Loucy (cell line): ENCODE data around the gene RC3H1.

Source experiments
- H2AFZ ChIP-seq: fragments of 200-600 bp; sonication (generic); 2 replicates; pipeline ENCODE4 v1.6.0; 2016; ENCODE audit warnings: antibody characterized with exemption, mild to moderate bottlenecking, low read length, moderate library complexity
- H3F3A ChIP-seq: fragments of 200-600 bp; 2 replicates; pipeline ENCODE4 v1.6.0; 2016; ENCODE audit warnings: antibody characterized with exemption, low read depth, mild to moderate bottlenecking
- H3K27me3 ChIP-seq: fragments of 200-600 bp; sonication (generic); 2 replicates; pipeline ENCODE4 v1.6.1; 2014; ENCODE audit warnings: low read length, mild to moderate bottlenecking; ENCODE audit not compliant: insufficient read depth, poor library complexity, severe bottlenecking
- H3K36me3 ChIP-seq: fragments of 200-600 bp; sonication (generic); 2 replicates; pipeline ENCODE4 v1.6.1; 2016; ENCODE audit warnings: low read length; ENCODE audit not compliant: insufficient read depth
- H3K4me1 ChIP-seq: fragments of 200-600 bp; sonication (generic); 2 replicates; pipeline ENCODE4 v1.5.1; 2014; ENCODE audit warnings: low read length, mild to moderate bottlenecking; ENCODE audit not compliant: insufficient read depth, poor library complexity, severe bottlenecking
- H3K4me2 ChIP-seq: fragments of 200-600 bp; sonication (generic); 2 replicates; pipeline ENCODE4 v1.6.0; 2014; ENCODE audit warnings: antibody characterized with exemption, low read length, low read depth, mild to moderate bottlenecking; ENCODE audit not compliant: poor library complexity, severe bottlenecking
- H3K4me3 ChIP-seq: fragments of 200-600 bp; sonication (generic); 2 replicates; pipeline ENCODE4 v1.5.1; 2014; ENCODE audit warnings: low read length, mild to moderate bottlenecking, mixed read lengths; ENCODE audit not compliant: poor library complexity, severe bottlenecking
- H3K79me2 ChIP-seq: fragments of 200-600 bp; sonication (generic); 2 replicates; pipeline ENCODE4 v1.6.1; 2014; ENCODE audit warnings: low read length; ENCODE audit not compliant: insufficient read depth
- H3K9ac ChIP-seq: fragments of 200-600 bp; sonication (generic); 2 replicates; pipeline ENCODE4 v1.6.0; 2014; ENCODE audit warnings: mild to moderate bottlenecking, low read depth, low read length, moderate library complexity; ENCODE audit not compliant: poor library complexity, severe bottlenecking
- H3K9me2 ChIP-seq: fragments of 200-600 bp; sonication (generic); replicated peaks from 2 replicates; pipeline ENCODE4 v1.6.1; 2016; ENCODE audit warnings: low read depth, low read length, mixed read lengths
- H3K9me3 ChIP-seq: fragments of 200-600 bp; sonication (generic); 2 replicates; pipeline ENCODE4 v1.6.1; 2014; ENCODE audit warnings: mild to moderate bottlenecking, antibody characterized with exemption, low read length, low read depth; ENCODE audit not compliant: insufficient read depth
- H4K20me1 ChIP-seq: fragments of 200-600 bp; sonication (generic); 2 replicates; pipeline ENCODE4 v1.6.0; 2014; ENCODE audit warnings: antibody characterized with exemption, low read length, mild to moderate bottlenecking; ENCODE audit not compliant: insufficient read depth, poor library complexity, severe bottlenecking
- EZH2phosphoT487 ChIP-seq: fragments of 200-600 bp; IDR thresholded peaks from 2 replicates; pipeline ENCODE4 v1.6.1; 2018; ENCODE audit warnings: antibody characterized with exemption, mild to moderate bottlenecking, moderate library complexity, borderline replicate concordance
- TF ChIP-seq, protein P1 (sequence below): fragments of 200-600 bp; sonication (generic); conservative IDR thresholded peaks from 2 replicates; pipeline ENCODE4 v1.5.1; 2014; ENCODE audit warnings: mild to moderate bottlenecking, antibody characterized with exemption, low read length

Gene RC3H1

GRCh38 chr1:173917149-173917548 is 105.0 kb downstream of the RC3H1 start, which contains the start of gene SERPINC1:
SERPINC1 (minus strand) TSS chr1:173917327; CDS start chr1:173917259, 68 bp downstream.
- Histone ChIP-seq H3K9ac (no peak within 1 kb of the TSS), H4K20me1 (no peaks in the 10 kb centered on the region), H3K36me3 (no peaks in the 10 kb centered on the region), H3K4me3 (no peak within 1 kb of the TSS), H3F3A (no peaks in the 10 kb centered on the region), H3K79me2 (no peaks in the 10 kb centered on the region), H3K9me3 (no peaks in the 10 kb centered on the region), H2AFZ (no peak within 1 kb of the TSS), H3K9me2 (no peaks in the 10 kb centered on the region), H3K4me1 (no peaks in the 10 kb centered on the region), H3K27me3 (no peaks in the 10 kb centered on the region), H3K4me2 (no peak within 1 kb of the TSS)
- no peak for TF ChIP-seq EZH2phosphoT487

GRCh38 chr1:173916667-173917066 is 105.5 kb downstream of the RC3H1 start:
- Histone ChIP-seq H3K9me2 (no peaks in the 10 kb centered on the region), H2AFZ (no peak overlapping the region)

GRCh38 chr1:173915596-173915995 is 106.6 kb downstream of the RC3H1 start:
- no peaks in the 10 kb centered on the region for H3K27me3 ChIP-seq
- TF ChIP-seq EZH2phosphoT487: no peak
- TF ChIP-seq, protein P1, sequence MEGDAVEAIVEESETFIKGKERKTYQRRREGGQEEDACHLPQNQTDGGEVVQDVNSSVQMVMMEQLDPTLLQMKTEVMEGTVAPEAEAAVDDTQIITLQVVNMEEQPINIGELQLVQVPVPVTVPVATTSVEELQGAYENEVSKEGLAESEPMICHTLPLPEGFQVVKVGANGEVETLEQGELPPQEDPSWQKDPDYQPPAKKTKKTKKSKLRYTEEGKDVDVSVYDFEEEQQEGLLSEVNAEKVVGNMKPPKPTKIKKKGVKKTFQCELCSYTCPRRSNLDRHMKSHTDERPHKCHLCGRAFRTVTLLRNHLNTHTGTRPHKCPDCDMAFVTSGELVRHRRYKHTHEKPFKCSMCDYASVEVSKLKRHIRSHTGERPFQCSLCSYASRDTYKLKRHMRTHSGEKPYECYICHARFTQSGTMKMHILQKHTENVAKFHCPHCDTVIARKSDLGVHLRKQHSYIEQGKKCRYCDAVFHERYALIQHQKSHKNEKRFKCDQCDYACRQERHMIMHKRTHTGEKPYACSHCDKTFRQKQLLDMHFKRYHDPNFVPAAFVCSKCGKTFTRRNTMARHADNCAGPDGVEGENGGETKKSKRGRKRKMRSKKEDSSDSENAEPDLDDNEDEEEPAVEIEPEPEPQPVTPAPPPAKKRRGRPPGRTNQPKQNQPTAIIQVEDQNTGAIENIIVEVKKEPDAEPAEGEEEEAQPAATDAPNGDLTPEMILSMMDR: no peak

More at GRCh38 chr1:173916667-173917066, 105.5 kb downstream of the RC3H1 start:
- Histone ChIP-seq H3F3A (no peaks in the 10 kb centered on the region), H3K9ac (no peak overlapping the region), H3K4me1 (no peaks in the 10 kb centered on the region), H3K9me3 (no peaks in the 10 kb centered on the region), H3K36me3 (no peaks in the 10 kb centered on the region), H3K27me3 (no peaks in the 10 kb centered on the region), H4K20me1 (no peaks in the 10 kb centered on the region), H3K4me3 (no peak overlapping the region), H3K4me2 (no peak overlapping the region), H3K79me2 (no peaks in the 10 kb centered on the region)
- TF ChIP-seq, protein P1: no peak
- TF ChIP-seq EZH2phosphoT487: no peak

GRCh38 chr1:173914366-173914871 is 107.7 kb downstream of the RC3H1 start:
- Histone ChIP-seq H3F3A (no peaks in the 10 kb centered on the region), H3K36me3 (no peaks in the 10 kb centered on the region), H3K27me3 (no peaks in the 10 kb centered on the region), H4K20me1 (no peaks in the 10 kb centered on the region), H2AFZ (no peak overlapping the region), H3K4me3 (no peak overlapping the region), H3K79me2 (no peaks in the 10 kb centered on the region), H3K9me2 (no peaks in the 10 kb centered on the region), H3K9me3 (no peaks in the 10 kb centered on the region), H3K4me1 (no peaks in the 10 kb centered on the region), H3K4me2 (no peak overlapping the region), H3K9ac (no peak overlapping the region)
- TF ChIP-seq EZH2phosphoT487: no peak
- TF ChIP-seq, protein P1: peak; percentile 89

More at GRCh38 chr1:173915596-173915995, 106.6 kb downstream of the RC3H1 start:
- Histone ChIP-seq H3K36me3 (no peaks in the 10 kb centered on the region), H3F3A (no peaks in the 10 kb centered on the region), H3K79me2 (no peaks in the 10 kb centered on the region), H4K20me1 (no peaks in the 10 kb centered on the region), H3K9me2 (no peaks in the 10 kb centered on the region), H3K4me1 (no peaks in the 10 kb centered on the region), H3K9ac (no peak overlapping the region), H2AFZ (no peak overlapping the region), H3K4me3 (no peak overlapping the region), H3K9me3 (no peaks in the 10 kb centered on the region), H3K4me2 (no peak overlapping the region)
